HepG2 (cell line): ENCODE data around the gene IQGAP3. TPM values are rescaled to one million over a fixed set of nuclear protein-coding genes. Genes with fewer than 3 reads are reported as not detected.

Source experiments
- BORCS8-MEF2B ChIP-seq: sonication (generic); formaldehyde crosslinking; IDR thresholded peaks from 2 replicates; pipeline ENCODE4 v1.8.0; 2022; ENCODE audit warnings: mild to moderate bottlenecking, missing genetic modification reagents
- EED ChIP-seq: sonication (generic); formaldehyde crosslinking; IDR thresholded peaks from 2 replicates; pipeline ENCODE4 v1.5.0; 2020; ENCODE audit warnings: mild to moderate bottlenecking, missing genetic modification reagents
- NFKBIZ ChIP-seq: IDR thresholded peaks from 2 replicates; pipeline ENCODE4 v1.6.1; 2018; ENCODE audit warnings: missing genetic modification reagents, missing compliant biosample characterization
- PHF8 ChIP-seq: sonication (generic); formaldehyde crosslinking; IDR thresholded peaks from 2 replicates; pipeline ENCODE4 v1.5.0; 2020; ENCODE audit warnings: missing genetic modification reagents
- RBM39 ChIP-seq: fragments of 200-400 bp; formaldehyde crosslinking; IDR thresholded peaks from one replicate; pipeline ENCODE4 v1.6.1; 2018; ENCODE audit warnings: antibody characterized with exemption, mild to moderate bottlenecking, low read depth, low read length; ENCODE audit not compliant: poor library complexity, severe bottlenecking
- ZNF143 ChIP-seq: sonication (generic); formaldehyde crosslinking; IDR thresholded peaks from 2 replicates; pipeline ENCODE4 v1.4.0; 2020; ENCODE audit warnings: missing genetic modification reagents
- ZNF20 ChIP-seq: sonication (generic); formaldehyde crosslinking; IDR thresholded peaks from 2 replicates; pipeline ENCODE4 v1.4.0; 2020; ENCODE audit warnings: mild to moderate bottlenecking, moderate library complexity, missing genetic modification reagents
- ZNF232 ChIP-seq: sonication (generic); formaldehyde crosslinking; IDR thresholded peaks from 2 replicates; pipeline ENCODE4 v1.4.0; 2020; ENCODE audit warnings: missing genetic modification reagents, borderline replicate concordance
- ZNF331 ChIP-seq: sonication (generic); formaldehyde crosslinking; IDR thresholded peaks from 2 replicates; pipeline ENCODE4 v1.4.0; 2020; ENCODE audit warnings: missing genetic modification reagents
- ZNF75D ChIP-seq: sonication (generic); formaldehyde crosslinking; IDR thresholded peaks from 2 replicates; pipeline ENCODE4 v1.8.1; 2023; ENCODE audit warnings: missing genetic modification reagents, mild to moderate bottlenecking, borderline replicate concordance
- polyA plus RNA-seq, 8 experiments: library from polyadenylated mRNA; depleted of rRNA in 3 of 8; stranded (reverse) in 7 of 8; unstranded in 1 of 8; fragments of >200 nt; fragmentation: Illumina TruSeq in 4 of 8; extraction: Trizol in 4 of 8; gene quantifications; 2 replicates each; pipeline versions ENCODE4 v1.2.1 to v1.2.3, GENCODE V29; 2011 to 2016; ENCODE audit warnings: low read depth in 4 of 8, missing spikeins in 1 of 8, mixed read lengths in 1 of 8; ENCODE audit not compliant: insufficient read depth in 1 of 8
- total RNA-seq, 5 experiments: library from RNA; depleted of rRNA; stranded (reverse); fragments of >200 nt; fragmentation: Illumina TruSeq; extraction: Trizol; gene quantifications; 2 replicates each; pipeline ENCODE4 v1.2.3, GENCODE V29; 2016; ENCODE audit warnings: low read depth in 1 of 5
- TF ChIP-seq, protein P1 (sequence below): sonication (generic); formaldehyde crosslinking; IDR thresholded peaks from 2 replicates; pipeline ENCODE4 v1.5.0; 2020; ENCODE audit warnings: mild to moderate bottlenecking, missing genetic modification reagents, borderline replicate concordance
- TF ChIP-seq, protein P2 (sequence below): sonication (generic); formaldehyde crosslinking; IDR thresholded peaks from one replicate; pipeline ENCODE4 v1.5.1; 2020; ENCODE audit warnings: mild to moderate bottlenecking, missing genetic modification reagents; ENCODE audit errors: not compliant biosample characterization
- TF ChIP-seq, protein P3 (sequence below): IDR thresholded peaks from 2 replicates; pipeline ENCODE4 v1.6.1; 2016
- TF ChIP-seq, protein P4 (sequence below): sonication (generic); formaldehyde crosslinking; IDR thresholded peaks from 2 replicates; pipeline ENCODE4 v1.8.1; 2023; ENCODE audit warnings: mild to moderate bottlenecking, moderate library complexity, missing genetic modification reagents

IQGAP3 gene
- total and polyA plus RNA-seq, 2 of the 13 experiments (the other 11 are each of a cell fraction or from before 2014, with no cell fraction given), result 13.5 to 14.1 TPM

DNA sequence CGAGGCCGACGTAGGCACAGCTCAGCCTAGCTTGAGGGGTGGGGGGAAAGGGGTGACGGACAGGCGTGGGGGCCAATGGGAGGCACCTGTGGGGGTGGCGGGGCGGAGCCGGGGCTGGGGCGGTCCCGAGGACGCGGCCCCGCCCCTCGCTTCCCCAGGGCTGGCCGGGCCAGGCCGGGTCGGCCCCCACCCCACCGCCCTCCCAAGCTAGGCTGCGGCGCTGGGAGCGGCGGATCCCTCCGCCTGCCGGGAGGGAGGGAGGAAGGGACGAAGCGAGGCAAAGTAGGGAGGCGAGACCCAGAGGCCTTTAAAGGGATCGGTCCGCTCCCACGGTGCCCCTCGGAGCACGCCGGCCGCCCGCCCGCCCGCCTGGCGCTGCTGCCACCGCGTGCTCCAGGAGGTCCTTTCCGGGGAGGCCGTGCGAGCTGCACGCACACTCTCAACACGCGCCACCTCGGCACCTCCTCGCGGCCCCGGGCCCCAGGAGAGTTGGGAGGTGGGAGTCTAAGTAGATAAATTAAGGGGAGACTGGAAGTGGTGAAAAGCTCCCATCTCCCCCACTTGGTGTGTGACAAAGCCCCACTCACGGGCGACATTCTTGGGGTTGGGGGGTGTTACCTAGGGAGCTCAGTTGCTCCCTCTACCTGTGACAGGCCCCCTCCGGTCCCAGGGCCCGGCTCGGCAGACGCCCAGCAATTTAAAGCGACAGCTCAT, 71.4 kb downstream of the IQGAP3 start (continued):
- TF ChIP-seq, protein P1, sequence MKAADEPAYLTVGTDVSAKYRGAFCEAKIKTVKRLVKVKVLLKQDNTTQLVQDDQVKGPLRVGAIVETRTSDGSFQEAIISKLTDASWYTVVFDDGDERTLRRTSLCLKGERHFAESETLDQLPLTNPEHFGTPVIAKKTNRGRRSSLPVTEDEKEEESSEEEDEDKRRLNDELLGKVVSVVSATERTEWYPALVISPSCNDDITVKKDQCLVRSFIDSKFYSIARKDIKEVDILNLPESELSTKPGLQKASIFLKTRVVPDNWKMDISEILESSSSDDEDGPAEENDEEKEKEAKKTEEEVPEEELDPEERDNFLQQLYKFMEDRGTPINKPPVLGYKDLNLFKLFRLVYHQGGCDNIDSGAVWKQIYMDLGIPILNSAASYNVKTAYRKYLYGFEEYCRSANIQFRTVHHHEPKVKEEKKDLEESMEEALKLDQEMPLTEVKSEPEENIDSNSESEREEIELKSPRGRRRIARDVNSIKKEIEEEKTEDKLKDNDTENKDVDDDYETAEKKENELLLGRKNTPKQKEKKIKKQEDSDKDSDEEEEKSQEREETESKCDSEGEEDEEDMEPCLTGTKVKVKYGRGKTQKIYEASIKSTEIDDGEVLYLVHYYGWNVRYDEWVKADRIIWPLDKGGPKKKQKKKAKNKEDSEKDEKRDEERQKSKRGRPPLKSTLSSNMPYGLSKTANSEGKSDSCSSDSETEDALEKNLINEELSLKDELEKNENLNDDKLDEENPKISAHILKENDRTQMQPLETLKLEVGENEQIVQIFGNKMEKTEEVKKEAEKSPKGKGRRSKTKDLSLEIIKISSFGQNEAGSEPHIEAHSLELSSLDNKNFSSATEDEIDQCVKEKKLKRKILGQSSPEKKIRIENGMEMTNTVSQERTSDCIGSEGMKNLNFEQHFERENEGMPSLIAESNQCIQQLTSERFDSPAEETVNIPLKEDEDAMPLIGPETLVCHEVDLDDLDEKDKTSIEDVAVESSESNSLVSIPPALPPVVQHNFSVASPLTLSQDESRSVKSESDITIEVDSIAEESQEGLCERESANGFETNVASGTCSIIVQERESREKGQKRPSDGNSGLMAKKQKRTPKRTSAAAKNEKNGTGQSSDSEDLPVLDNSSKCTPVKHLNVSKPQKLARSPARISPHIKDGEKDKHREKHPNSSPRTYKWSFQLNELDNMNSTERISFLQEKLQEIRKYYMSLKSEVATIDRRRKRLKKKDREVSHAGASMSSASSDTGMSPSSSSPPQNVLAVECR, result peak; percentile 88
- TF ChIP-seq ZNF75D (CRISPR knock-in tag) (0 out of 2 replicates have a peak, but pooled peaks have one; percentile 20), NFKBIZ (0 out of 2 replicates have a peak, but pooled peaks have one; percentile 77), PHF8 (CRISPR knock-in tag) (0 out of 2 replicates have a peak, but pooled peaks have one; percentile 72), BORCS8-MEF2B (CRISPR knock-in tag) (0 out of 2 replicates have a peak, but pooled peaks have one; percentile 39), ZNF20 (CRISPR knock-in tag) (no peak), ZNF232 (CRISPR knock-in tag) (peak; percentile 46; the same call in 1 of the 2 replicates), ZNF143 (no peak; the same call in 1 of the 2 replicates), ZNF331 (peak; percentile 51; the same call in 1 of the 2 replicates), RBM39 (peak; percentile 67), EED (CRISPR knock-in tag) (0 out of 2 replicates have a peak, but pooled peaks have one; percentile 59)
- TF ChIP-seq, protein P2, sequence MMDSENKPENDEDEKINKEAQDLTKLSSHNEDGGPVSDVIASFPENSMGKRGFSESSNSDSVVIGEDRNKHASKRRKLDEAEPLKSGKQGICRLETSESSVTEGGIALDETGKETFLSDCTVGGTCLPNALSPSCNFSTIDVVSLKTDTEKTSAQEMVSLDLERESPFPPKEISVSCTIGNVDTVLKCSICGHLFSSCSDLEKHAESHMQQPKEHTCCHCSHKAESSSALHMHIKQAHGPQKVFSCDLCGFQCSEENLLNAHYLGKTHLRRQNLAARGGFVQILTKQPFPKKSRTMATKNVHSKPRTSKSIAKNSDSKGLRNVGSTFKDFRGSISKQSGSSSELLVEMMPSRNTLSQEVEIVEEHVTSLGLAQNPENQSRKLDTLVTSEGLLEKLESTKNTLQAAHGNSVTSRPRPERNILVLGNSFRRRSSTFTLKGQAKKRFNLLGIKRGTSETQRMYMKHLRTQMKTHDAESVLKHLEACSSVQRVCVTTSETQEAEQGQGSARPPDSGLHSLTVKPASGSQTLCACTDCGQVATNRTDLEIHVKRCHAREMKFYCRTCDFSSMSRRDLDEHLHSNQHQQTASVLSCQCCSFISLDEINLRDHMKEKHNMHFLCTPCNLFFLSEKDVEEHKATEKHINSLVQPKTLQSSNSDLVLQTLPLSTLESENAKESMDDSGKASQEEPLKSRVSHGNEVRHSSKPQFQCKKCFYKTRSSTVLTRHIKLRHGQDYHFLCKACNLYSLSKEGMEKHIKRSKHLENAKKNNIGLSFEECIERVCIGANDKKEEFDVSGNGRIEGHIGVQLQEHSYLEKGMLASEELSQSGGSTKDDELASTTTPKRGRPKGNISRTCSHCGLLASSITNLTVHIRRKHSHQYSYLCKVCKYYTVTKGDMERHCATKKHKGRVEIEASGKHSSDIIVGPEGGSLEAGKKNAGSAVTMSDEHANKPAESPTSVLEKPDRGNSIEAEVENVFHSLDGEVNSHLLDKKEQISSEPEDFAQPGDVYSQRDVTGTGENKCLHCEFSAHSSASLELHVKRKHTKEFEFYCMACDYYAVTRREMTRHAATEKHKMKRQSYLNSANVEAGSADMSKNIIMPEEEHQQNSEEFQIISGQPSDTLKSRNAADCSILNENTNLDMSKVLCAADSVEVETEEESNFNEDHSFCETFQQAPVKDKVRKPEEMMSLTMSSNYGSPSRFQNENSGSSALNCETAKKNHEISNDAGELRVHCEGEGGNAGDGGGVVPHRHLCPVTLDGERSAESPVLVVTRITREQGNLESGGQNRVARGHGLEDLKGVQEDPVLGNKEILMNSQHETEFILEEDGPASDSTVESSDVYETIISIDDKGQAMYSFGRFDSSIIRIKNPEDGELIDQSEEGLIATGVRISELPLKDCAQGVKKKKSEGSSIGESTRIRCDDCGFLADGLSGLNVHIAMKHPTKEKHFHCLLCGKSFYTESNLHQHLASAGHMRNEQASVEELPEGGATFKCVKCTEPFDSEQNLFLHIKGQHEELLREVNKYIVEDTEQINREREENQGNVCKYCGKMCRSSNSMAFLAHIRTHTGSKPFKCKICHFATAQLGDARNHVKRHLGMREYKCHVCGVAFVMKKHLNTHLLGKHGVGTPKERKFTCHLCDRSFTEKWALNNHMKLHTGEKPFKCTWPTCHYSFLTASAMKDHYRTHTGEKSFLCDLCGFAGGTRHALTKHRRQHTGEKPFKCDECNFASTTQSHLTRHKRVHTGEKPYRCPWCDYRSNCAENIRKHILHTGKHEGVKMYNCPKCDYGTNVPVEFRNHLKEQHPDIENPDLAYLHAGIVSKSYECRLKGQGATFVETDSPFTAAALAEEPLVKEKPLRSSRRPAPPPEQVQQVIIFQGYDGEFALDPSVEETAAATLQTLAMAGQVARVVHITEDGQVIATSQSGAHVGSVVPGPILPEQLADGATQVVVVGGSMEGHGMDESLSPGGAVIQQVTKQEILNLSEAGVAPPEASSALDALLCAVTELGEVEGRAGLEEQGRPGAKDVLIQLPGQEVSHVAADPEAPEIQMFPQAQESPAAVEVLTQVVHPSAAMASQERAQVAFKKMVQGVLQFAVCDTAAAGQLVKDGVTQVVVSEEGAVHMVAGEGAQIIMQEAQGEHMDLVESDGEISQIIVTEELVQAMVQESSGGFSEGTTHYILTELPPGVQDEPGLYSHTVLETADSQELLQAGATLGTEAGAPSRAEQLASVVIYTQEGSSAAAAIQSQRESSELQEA (CRISPR knock-in tag), result no peak
- TF ChIP-seq, protein P3, sequence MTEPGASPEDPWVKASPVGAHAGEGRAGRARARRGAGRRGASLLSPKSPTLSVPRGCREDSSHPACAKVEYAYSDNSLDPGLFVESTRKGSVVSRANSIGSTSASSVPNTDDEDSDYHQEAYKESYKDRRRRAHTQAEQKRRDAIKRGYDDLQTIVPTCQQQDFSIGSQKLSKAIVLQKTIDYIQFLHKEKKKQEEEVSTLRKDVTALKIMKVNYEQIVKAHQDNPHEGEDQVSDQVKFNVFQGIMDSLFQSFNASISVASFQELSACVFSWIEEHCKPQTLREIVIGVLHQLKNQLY (CRISPR knock-in tag), result no peak
- TF ChIP-seq, protein P4, sequence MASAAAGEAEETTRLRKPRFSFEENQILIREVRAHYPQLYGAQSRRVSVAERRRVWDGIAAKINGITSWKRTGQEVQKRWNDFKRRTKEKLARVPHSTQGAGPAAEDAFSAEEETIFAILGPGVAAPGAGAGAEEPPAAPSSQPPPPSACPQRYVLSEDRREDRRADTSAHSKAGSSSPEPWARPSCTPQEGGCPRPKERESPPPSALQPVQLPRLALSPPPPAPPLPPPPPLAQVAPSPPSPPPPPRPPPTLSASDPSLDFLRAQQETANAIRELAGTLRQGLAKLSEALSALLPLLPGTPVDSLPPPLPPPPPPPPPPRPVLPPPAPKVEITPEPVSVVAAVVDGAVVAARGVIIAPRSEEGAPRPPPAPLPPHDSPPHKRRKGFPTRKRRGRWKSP (CRISPR knock-in tag), result peak; percentile 81
